ENCODE data around the gene CRB3. TPM values are rescaled to one million over a fixed set of nuclear protein-coding genes. Genes with fewer than 3 reads are reported as not detected.

CRB3 gene
- total and polyA plus RNA-seq, 2 of the 13 experiments (the other 11 are each of a cell fraction or from before 2014, with no cell fraction given): 10.6 to 25.6 TPM

- CTCF ChIA-PET (ENCODE audit: low intra/inter-chr PET ratio, low total read pairs): no interaction called here
- intact Hi-C loops (cut with micrococcal nuclease; ENCODE audit: unreplicated experiment) (loop anchor here (10.0 kb wide), 1 partner anchor 385 kb away; no protein-coding TSS in a partner anchor), in situ Hi-C loops (cut with HindIII; ENCODE audit: extremely low pct_ligation_motif_present, low pct_unique_long_range_greater_than_20kb) (no loop called here)
- WGBS (ENCODE audit: low lambda C conversion rate): 14% methylated on average over 3 of the region's 7 CpGs
- Histone ChIP-seq H3K4me2 (ENCODE audit: low read depth, low read length) (no peak overlapping the region), H4K20me1 (ENCODE audit: insufficient read depth, low read length) (no peaks in the 10 kb centered on the region), H3K4me1 (ENCODE audit: insufficient read depth, low read length) (peaks cover 27% of the 10 kb centered on the region), H3K9me3 (ENCODE audit: low read length) (no peaks in the 10 kb centered on the region), H3K27me3 (ENCODE audit: control insufficient read depth in 1 of 2, insufficient read depth in 2 of 2, low read length in 2 of 2) (peaks cover 2 to 16% of the 10 kb centered on the region in 2 experiments; a peak in 3 of 5 replicates), H2AFZ (ENCODE audit: low read length) (no peak overlapping the region), H3K79me2 (ENCODE audit: insufficient read depth, low read length) (no peaks in the 10 kb centered on the region), H3K4me3 (replicated peaks in 1 of 3; ENCODE audit: insufficient read depth in 1 of 3, low read depth in 2 of 3, low read length in 3 of 3) (no peak overlapping the region), H3K27ac (ENCODE audit: extremely low read length, insufficient read depth, low read length) (no peak overlapping the region), H3K36me3 (replicated peaks in 1 of 2; ENCODE audit: control insufficient read depth in 1 of 2, insufficient read depth in 2 of 2, low read length in 2 of 2) (no peaks in the 10 kb centered on the region), H3K9ac (ENCODE audit: insufficient read depth, low read depth, low read length) (no peak overlapping the region)
- POLR2A ChIA-PET: no interaction called here
- no peak for ATAC-seq
- FAIRE-seq: no peak
- no peak for DNase-seq (ENCODE audit: low spot score)
- no TSS peak for BruUV-seq (replicated peaks)
- TF ChIP-seq, protein P1, sequence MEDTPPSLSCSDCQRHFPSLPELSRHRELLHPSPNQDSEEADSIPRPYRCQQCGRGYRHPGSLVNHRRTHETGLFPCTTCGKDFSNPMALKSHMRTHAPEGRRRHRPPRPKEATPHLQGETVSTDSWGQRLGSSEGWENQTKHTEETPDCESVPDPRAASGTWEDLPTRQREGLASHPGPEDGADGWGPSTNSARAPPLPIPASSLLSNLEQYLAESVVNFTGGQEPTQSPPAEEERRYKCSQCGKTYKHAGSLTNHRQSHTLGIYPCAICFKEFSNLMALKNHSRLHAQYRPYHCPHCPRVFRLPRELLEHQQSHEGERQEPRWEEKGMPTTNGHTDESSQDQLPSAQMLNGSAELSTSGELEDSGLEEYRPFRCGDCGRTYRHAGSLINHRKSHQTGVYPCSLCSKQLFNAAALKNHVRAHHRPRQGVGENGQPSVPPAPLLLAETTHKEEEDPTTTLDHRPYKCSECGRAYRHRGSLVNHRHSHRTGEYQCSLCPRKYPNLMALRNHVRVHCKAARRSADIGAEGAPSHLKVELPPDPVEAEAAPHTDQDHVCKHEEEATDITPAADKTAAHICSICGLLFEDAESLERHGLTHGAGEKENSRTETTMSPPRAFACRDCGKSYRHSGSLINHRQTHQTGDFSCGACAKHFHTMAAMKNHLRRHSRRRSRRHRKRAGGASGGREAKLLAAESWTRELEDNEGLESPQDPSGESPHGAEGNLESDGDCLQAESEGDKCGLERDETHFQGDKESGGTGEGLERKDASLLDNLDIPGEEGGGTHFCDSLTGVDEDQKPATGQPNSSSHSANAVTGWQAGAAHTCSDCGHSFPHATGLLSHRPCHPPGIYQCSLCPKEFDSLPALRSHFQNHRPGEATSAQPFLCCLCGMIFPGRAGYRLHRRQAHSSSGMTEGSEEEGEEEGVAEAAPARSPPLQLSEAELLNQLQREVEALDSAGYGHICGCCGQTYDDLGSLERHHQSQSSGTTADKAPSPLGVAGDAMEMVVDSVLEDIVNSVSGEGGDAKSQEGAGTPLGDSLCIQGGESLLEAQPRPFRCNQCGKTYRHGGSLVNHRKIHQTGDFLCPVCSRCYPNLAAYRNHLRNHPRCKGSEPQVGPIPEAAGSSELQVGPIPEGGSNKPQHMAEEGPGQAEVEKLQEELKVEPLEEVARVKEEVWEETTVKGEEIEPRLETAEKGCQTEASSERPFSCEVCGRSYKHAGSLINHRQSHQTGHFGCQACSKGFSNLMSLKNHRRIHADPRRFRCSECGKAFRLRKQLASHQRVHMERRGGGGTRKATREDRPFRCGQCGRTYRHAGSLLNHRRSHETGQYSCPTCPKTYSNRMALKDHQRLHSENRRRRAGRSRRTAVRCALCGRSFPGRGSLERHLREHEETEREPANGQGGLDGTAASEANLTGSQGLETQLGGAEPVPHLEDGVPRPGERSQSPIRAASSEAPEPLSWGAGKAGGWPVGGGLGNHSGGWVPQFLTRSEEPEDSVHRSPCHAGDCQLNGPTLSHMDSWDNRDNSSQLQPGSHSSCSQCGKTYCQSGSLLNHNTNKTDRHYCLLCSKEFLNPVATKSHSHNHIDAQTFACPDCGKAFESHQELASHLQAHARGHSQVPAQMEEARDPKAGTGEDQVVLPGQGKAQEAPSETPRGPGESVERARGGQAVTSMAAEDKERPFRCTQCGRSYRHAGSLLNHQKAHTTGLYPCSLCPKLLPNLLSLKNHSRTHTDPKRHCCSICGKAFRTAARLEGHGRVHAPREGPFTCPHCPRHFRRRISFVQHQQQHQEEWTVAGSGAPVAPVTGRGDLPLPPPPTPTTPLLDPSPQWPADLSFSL (CRISPR knock-in tag; IDR thresholded peaks at IDR 0.05): 0 out of 2 replicates have a peak, but pooled peaks have one; percentile 22
- TF ChIP-seq IKZF1 (IDR thresholded peaks at IDR 0.05) (no peak), MNT (IDR thresholded peaks at IDR 0.05) (peak; percentile 46)
These were observed 15.8 kb downstream of the CRB3 start for GRCh38 chr19:6479836-6480398.

Measured in HepG2 (cell line).